ENCODE data around the gene CRYBG2. TPM values are rescaled to one million over a fixed set of nuclear protein-coding genes. Genes with fewer than 3 reads are reported as not detected.
A peak's percentile ranks its signal among the peaks of the same experiment; 100 is the strongest.
"Not testable (repeated sequence)": the region's sequence is repeated elsewhere in the genome, so short reads cannot be mapped to it uniquely, and the experiment has no call there.

CRYBG2 gene
- total and polyA plus RNA-seq, 12 donors, result 0.03 to 0.64 TPM; not detected in 10

DNA sequence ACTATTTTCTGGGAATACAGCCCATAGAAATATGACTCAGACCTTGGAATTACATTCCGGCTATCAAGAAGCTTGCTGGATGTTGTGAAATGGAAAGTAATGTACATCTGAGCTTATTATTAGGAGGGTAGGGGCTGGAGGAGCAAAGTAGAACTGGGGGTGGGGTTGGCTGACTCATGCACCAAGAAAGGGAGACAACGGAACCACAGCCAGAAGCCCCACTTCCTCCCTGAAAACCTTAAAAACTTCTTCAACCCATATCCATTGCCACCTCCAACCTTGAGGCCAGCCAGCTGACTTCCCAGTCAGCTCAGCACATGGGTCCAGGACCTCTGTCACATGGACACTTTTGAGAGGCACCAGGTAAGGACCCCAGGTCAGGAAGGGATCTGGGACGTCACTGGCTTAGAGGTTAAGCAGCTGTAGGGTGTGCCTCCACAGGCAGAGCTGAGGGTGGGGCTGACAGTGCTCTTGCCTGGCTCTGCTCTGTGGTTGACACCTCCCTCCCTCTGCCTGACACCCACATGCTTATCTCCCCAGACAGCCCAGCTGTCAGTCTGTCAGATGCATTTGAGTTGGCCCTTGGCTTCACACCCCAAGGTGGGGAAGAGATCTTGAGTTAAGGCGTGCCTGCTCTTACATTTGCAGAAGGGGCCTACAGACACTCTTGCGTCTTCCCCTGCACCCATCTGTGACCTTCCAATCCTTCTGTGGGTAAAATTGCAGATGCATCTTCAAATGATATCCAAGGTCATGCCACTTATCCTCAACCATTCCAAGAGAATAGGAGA, 24.4 kb upstream of the CRYBG2 start:
- Histone ChIP-seq H3K9me3 (no peaks in the 10 kb centered on the region), H3K4me1 (peaks cover 0 to 40% (median 0%) of the 10 kb centered on the region in 9 donors), H3K4me3 (no peak overlapping the region), H3K27me3 (peaks cover 0 to 31% (median 14%) of the 10 kb centered on the region in 7 donors), H3K36me3 (no peaks in the 10 kb centered on the region), H3K27ac (peak overlapping the region in 1 of 10 donors; percentile 74)
- TF ChIP-seq, protein P1, sequence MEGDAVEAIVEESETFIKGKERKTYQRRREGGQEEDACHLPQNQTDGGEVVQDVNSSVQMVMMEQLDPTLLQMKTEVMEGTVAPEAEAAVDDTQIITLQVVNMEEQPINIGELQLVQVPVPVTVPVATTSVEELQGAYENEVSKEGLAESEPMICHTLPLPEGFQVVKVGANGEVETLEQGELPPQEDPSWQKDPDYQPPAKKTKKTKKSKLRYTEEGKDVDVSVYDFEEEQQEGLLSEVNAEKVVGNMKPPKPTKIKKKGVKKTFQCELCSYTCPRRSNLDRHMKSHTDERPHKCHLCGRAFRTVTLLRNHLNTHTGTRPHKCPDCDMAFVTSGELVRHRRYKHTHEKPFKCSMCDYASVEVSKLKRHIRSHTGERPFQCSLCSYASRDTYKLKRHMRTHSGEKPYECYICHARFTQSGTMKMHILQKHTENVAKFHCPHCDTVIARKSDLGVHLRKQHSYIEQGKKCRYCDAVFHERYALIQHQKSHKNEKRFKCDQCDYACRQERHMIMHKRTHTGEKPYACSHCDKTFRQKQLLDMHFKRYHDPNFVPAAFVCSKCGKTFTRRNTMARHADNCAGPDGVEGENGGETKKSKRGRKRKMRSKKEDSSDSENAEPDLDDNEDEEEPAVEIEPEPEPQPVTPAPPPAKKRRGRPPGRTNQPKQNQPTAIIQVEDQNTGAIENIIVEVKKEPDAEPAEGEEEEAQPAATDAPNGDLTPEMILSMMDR (IDR thresholded peaks at IDR 0.05), result no peak
- intact Hi-C loops (cut with DNase I), result no loop called here
- ATAC-seq (peak in 7 of 8 donors; percentile 38 to 75 (median 56)), DNase-seq (no peak)
- WGBS, 2 donors, result 40 to 42% methylated on average over 5 of the region's 5 CpGs

DNA sequence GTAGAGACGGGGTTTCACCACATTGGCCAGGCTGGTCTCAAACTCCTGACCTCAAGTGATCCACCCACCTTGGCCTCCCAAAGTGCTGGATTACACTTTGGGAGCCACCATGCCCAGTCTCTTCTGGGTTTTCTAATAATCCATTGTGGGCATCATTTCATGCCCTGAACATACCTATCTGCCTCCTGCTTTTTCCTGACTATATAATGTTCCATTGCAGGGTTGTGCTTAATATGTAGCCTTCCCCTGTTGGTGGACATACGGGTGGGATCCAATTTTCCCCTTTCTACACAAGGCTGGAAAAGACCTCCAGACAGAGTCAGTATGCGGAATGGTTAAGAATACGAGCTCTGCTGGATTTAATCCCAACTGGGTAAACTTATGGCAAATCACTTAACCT, 22.1 kb upstream of the CRYBG2 start:
- no peak overlapping the region for H3K27ac ChIP-seq
- TF ChIP-seq, protein P1 (IDR thresholded peaks at IDR 0.05), result no peak
- 94 to 96% methylated on average over 4 of the region's 4 CpGs for WGBS, 2 donors
- H3K4me3 ChIP-seq, result no peak overlapping the region
- no peak for ATAC-seq
- H3K36me3 ChIP-seq, result no peaks in the 10 kb centered on the region
- H3K27me3 ChIP-seq, result peaks cover 0 to 31% (median 18%) of the 10 kb centered on the region in 7 donors
- intact Hi-C loops (cut with DNase I), result no loop called here
- no peak for DNase-seq
- no peaks in the 10 kb centered on the region for H3K9me3 ChIP-seq
- peaks cover 0 to 55% (median 0%) of the 10 kb centered on the region in 9 donors for H3K4me1 ChIP-seq

DNA sequence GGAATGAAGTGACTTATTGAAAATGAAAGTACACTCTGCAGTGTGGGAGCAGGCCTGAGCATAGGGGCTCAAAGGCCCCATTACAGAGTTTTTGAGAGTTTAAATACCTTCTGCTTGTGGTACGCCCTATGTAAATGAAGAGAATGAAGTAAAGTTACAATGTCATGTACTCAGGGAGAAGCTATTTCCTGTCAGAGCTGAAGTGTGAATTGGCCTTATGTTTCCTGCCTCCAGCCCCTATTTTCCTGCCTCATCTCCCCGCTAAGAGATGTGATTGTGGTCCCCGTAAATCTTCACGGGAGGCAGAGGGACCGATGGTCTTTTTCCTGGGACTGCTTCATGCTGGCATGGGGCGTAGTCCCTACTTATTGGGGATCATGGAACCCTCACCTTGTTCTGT, 21.2 kb upstream of the CRYBG2 start:
- Histone ChIP-seq H3K4me3 (no peak overlapping the region), H3K27me3 (peaks cover 0 to 29% (median 15%) of the 10 kb centered on the region in 7 donors), H3K36me3 (no peaks in the 10 kb centered on the region), H3K9me3 (no peaks in the 10 kb centered on the region), H3K4me1 (peaks cover 0 to 55% (median 0%) of the 10 kb centered on the region in 9 donors), H3K27ac (no peak overlapping the region)
- intact Hi-C loops (cut with DNase I), result no loop called here
- TF ChIP-seq, protein P1 (IDR thresholded peaks at IDR 0.05), result no peak
- ATAC-seq (no peak), DNase-seq (no peak)
- 58 to 65% methylated on average over 6 of the region's 6 CpGs for WGBS, 2 donors

DNA sequence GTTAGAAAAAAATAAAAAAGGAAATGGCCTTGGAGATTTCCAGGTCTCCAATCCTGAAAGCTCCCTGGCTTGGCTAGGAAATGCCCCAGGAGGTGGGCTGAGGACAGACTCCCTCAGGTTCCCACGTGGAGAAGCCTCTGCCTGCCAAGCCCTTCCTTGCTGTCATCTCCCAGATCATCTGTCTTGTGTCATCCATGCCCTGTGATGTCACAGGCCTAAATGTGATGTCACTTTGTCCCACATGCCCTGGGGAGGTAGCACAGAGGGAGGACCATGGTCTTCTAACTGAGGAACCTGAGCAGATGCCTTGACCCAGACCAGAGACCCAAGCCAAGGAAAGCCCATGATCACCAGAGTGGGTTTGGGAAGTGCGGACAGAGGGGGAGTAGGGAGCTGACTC, 20.4 kb upstream of the CRYBG2 start:
- peaks cover 0 to 32% (median 15%) of the 10 kb centered on the region in 7 donors for H3K27me3 ChIP-seq
- H3K36me3 ChIP-seq, ATAC-seq, H3K9me3 ChIP-seq, H3K4me3 ChIP-seq, DNase-seq: not testable (repeated sequence)
- intact Hi-C loops (cut with DNase I), result loop anchor here in 1 of 10 donors (5.0 kb wide), 1 partner anchor 102 kb away; no protein-coding TSS in a partner anchor
- H3K27ac ChIP-seq, result peak overlapping the region in 1 of 10 donors; percentile 53
- WGBS, 2 donors, result 47 to 53% methylated on average over 2 of the region's 2 CpGs
- H3K4me1 ChIP-seq, result peaks cover 0 to 55% (median 0%) of the 10 kb centered on the region in 9 donors

DNA sequence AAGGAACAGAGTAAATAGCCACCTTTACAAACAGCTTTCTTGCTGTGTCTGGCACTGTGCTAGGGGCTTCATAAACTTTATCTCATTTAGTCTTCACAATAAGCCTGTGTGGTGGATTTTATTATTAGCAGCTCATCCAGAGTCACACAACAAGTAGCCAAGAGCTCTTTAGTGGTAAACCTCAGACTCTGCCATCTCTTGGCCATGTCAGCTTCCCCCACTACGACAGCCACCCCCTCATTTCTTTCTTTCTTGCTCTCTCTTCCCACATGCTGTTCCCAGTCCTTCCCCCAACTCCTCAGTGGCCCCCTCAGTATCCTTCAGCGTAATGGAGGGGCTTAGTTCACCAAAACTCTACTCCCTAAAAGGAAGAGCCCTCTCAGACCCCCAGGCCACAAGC, 19.9 kb upstream of the CRYBG2 start:
- ATAC-seq (no peak), DNase-seq (no peak)
- no peak overlapping the region for H3K4me3 ChIP-seq
- H3K27ac ChIP-seq, result peak overlapping the region in 1 of 10 donors; percentile 53
- WGBS, 2 donors, result 39 to 46% methylated on average over 2 of the region's 2 CpGs
- H3K36me3 ChIP-seq, result no peaks in the 10 kb centered on the region
- intact Hi-C loops (cut with DNase I), result loop anchor here in 1 of 10 donors (5.0 kb wide), 1 partner anchor 101 kb away; no protein-coding TSS in a partner anchor
- peaks cover 0 to 37% (median 20%) of the 10 kb centered on the region in 7 donors for H3K27me3 ChIP-seq
- no peaks in the 10 kb centered on the region for H3K9me3 ChIP-seq
- TF ChIP-seq, protein P1 (IDR thresholded peaks at IDR 0.05), result no peak
- H3K4me1 ChIP-seq, result peaks cover 0 to 51% (median 0%) of the 10 kb centered on the region in 9 donors
